A673 (cell line): ENCODE data around the gene SLC16A12. TPM values are rescaled to one million over a fixed set of nuclear protein-coding genes. Genes with fewer than 3 reads are reported as not detected.
"Not testable (repeated sequence)": the region's sequence is repeated elsewhere in the genome, so short reads cannot be mapped to it uniquely, and the experiment has no call there.

ENCODE experiments used
- BruUV-seq: library from RNA; stranded (reverse); fragments of 400-500 nt; replicated peaks from 2 replicates; lab custom pipeline; 2021; lab: Mats Ljungman, UMichigan
- CTCF ChIA-PET: fragments of 300-600 bp; sonication (Branson Sonifier 250); formaldehyde crosslinking; loops from one replicate; lab custom pipeline; 2022; ENCODE audit warnings: antibody characterized with exemption; lab: Charles Lee
- POLR2A ChIA-PET: fragments of 300-600 bp; sonication (Branson Sonifier 250); formaldehyde crosslinking; loops from one replicate; lab custom pipeline; 2022; ENCODE audit warnings: antibody characterized with exemption; ENCODE audit not compliant: low non-redundant PET; lab: Charles Lee
- DNase-seq: peaks from one replicate; pipeline ENCODE4 v3.0.0-alpha.2; 2015; ENCODE audit warnings: low spot score
- H3K27ac ChIP-seq: fragments of 200-600 bp; sonication (generic); 2 replicates; pipeline ENCODE4 v1.5.1; 2016; ENCODE audit warnings: mixed run types, low read depth, mild to moderate bottlenecking, mixed read lengths, antibody characterized with exemption, low read length; ENCODE audit not compliant: poor library complexity, severe bottlenecking
- H3K27me3 ChIP-seq: fragments of 200-600 bp; sonication (generic); replicated peaks from 2 replicates; pipeline ENCODE4 v1.6.1; 2017; ENCODE audit warnings: mixed run types, low read depth, mild to moderate bottlenecking, mixed read lengths, antibody characterized with exemption, low read length; ENCODE audit not compliant: insufficient read depth, poor library complexity
- H3K36me3 ChIP-seq: fragments of 200-600 bp; sonication (generic); 2 replicates; pipeline ENCODE4 v1.6.1; 2016; ENCODE audit warnings: mixed run types, mild to moderate bottlenecking, mixed read lengths, antibody characterized with exemption, low read length; ENCODE audit not compliant: insufficient read depth, poor library complexity, severe bottlenecking
- H3K4me1 ChIP-seq: fragments of 200-600 bp; sonication (generic); 2 replicates; pipeline ENCODE4 v1.6.1; 2017; ENCODE audit warnings: mixed run types, mild to moderate bottlenecking, mixed read lengths, antibody characterized with exemption, low read length; ENCODE audit not compliant: insufficient read depth, poor library complexity, severe bottlenecking
- H3K4me3 ChIP-seq: fragments of 200-600 bp; sonication (generic); 2 replicates; pipeline ENCODE4 v1.5.1; 2016; ENCODE audit warnings: low read depth, mixed run types, mild to moderate bottlenecking, mixed read lengths, low read length; ENCODE audit not compliant: poor library complexity, severe bottlenecking
- H3K9me3 ChIP-seq: fragments of 200-600 bp; sonication (generic); 2 replicates; pipeline ENCODE4 v1.6.1; 2016; ENCODE audit warnings: mixed run types, low read depth, mild to moderate bottlenecking, mixed read lengths, antibody characterized with exemption, low read length; ENCODE audit not compliant: poor library complexity, severe bottlenecking
- CTCF ChIP-seq: fragments of 300-800, 200-600 bp; sonication (generic); conservative IDR thresholded peaks from 2 replicates; pipeline ENCODE4 v1.5.1; 2017; ENCODE audit warnings: low read depth, mild to moderate bottlenecking, antibody characterized with exemption, low read length, moderate library complexity, mixed read lengths
- EZH2 ChIP-seq: fragments of 200-600 bp; sonication (generic); IDR thresholded peaks from 2 replicates; pipeline ENCODE4 v1.6.1; 2017; ENCODE audit warnings: borderline replicate concordance, low read depth, mild to moderate bottlenecking, mixed read lengths, antibody characterized with exemption, low read length; ENCODE audit not compliant: poor library complexity, severe bottlenecking
- intact Hi-C: fragments of 100-400 bp; cut with micrococcal nuclease; formaldehyde crosslinking; loops from one replicate; pipeline ENCODE4 v1.10.0; 2022; ENCODE audit not compliant: unreplicated experiment
- total RNA-seq: library from RNA; stranded (reverse); gene quantifications from 2 replicates; pipeline ENCODE4 v1.2.3, GENCODE V29; 2021

Gene SLC16A12
- total RNA-seq, 1 experiment from 2014 or later: 0.54 TPM

DNA sequence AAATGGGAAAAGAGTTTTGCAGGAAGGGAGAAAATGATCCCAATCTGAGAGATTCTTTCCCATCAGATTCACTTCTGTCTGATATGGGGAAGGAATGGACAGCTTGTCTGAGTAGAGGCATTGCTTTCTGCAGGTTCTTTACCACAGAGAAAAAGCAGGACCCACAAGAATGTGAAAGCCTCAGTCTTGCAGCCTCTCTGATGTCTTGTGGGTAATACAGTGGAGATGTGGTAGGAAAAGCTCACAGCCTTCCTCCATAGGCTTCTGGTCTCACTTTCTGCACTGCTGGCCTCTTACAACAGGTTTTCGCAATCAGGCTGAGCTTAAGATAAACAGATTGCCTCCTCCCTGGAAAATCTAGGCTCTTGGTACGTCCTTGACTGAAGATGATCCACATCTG lies 142.4 kb downstream of the SLC16A12 start:
- H3K4me1 ChIP-seq: no peaks in the 10 kb centered on the region
- no peaks in the 10 kb centered on the region for H3K27me3 ChIP-seq
- no peak overlapping the region for H3K27ac ChIP-seq
- intact Hi-C loops: no loop called here
- ChIA-PET CTCF (no interaction called here), POLR2A (interaction anchor here (0.6 kb wide), 2 partner anchors 155 to 219 kb away, joined by 4 to 8 read pairs; no protein-coding TSS in a partner anchor)
- peak overlapping the region; percentile 51 for H3K4me3 ChIP-seq
- DNase-seq: peak; percentile 20
- BruUV-seq: no TSS peak
- H3K9me3 ChIP-seq: no peaks in the 10 kb centered on the region
- TF ChIP-seq CTCF (no peak), EZH2 (no peak)
- H3K36me3 ChIP-seq: no peaks in the 10 kb centered on the region

DNA sequence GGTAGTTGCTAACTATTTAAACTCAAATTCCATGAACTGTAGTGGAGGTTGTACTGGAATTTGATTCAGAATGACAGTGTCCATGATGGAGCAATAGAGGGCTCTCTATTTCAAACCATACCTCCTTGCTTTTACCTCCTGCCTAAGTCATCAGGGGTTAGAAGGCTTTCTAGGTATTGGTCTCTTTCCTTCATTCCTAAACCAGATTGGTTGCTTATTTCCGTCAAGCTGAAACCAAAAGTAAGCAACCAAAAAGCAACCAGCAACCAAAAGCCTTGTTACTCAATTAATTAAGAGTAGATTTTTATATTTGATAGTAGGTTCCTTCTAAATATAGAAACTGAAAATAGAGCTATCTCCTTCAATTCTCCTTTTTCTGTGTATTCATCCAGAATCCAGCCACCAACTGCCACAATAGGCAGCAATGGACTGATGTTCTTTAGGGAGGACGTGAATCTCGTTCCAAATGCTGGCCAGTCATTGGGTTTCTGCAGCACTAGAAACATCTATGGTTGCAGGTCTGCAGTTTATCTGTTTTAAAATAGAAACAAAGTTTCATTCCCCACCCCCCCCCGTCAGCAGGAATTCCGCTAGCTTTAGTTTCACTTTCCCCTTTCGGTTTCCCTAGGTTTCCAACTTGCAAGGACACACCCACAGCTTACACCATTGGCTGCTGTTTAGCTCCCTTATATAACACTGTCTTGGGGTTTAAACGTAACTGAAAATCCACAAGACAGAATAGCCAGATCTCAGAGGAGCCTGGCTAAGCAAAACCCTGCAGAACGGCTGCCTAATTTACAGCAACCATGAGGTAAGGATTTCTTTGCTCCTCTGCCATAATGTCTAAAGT lies 143.3 kb downstream of the SLC16A12 start, which contains the start of gene IFIT1:
TSS of gene IFIT1 (plus strand) at position 717 of the 850 bp plus-strand sequence. CDS start at position 807, 90 bp downstream.
- Histone ChIP-seq H3K4me1 (no peaks in the 10 kb centered on the region), H3K27ac (peak within 1 kb of the TSS; percentile 31), H3K9me3 (no peaks in the 10 kb centered on the region), H3K36me3 (no peaks in the 10 kb centered on the region), H3K27me3 (no peaks in the 10 kb centered on the region), H3K4me3 (peak within 1 kb of the TSS; percentile 51)
- TF ChIP-seq EZH2 (no peak), CTCF (no peak)
- POLR2A ChIA-PET: interaction anchor here (0.6 kb wide), 2 partner anchors 15 to 154 kb away, joined by 8 to 18 read pairs; no protein-coding TSS in a partner anchor
- no TSS peak for BruUV-seq
- DNase-seq: peak; percentile 82
- CTCF ChIA-PET: interaction anchor here (0.7 kb wide), 1 partner anchor 113 kb away, joined by 7 read pairs; no protein-coding TSS in a partner anchor
- intact Hi-C loops: no loop called here

GRCh38 chr10:89391226-89391576 lies 144.2 kb downstream of the SLC16A12 start:
- H3K27ac ChIP-seq, POLR2A ChIA-PET, BruUV-seq, H3K4me1 ChIP-seq, H3K36me3 ChIP-seq, intact Hi-C loops, H3K4me3 ChIP-seq, DNase-seq, CTCF ChIA-PET, H3K27me3 ChIP-seq, H3K9me3 ChIP-seq: not testable (repeated sequence)
